Inflammatory macrophage treated with lipopolysaccharide for 4 hours (primary cell): ENCODE measurements around the gene MFAP3.
"Not testable (repeated sequence)": the region's sequence is repeated elsewhere in the genome, so short reads cannot be mapped to it uniquely, and the experiment has no call there.

Experiments
- DNase-seq: peaks from one replicate; pipeline ENCODE4 v3.0.0-alpha.2; 2020

The MFAP3 gene

GRCh38 chr5:154055201-154055600 lies 16.4 kb downstream of the MFAP3 start:
- DNase-seq: no peak

GRCh38 chr5:154058055-154059038 lies 19.6 kb downstream of the MFAP3 start:
- peak; percentile 41 for DNase-seq

GRCh38 chr5:154059039-154059430 lies 20.3 kb downstream of the MFAP3 start:
- no peak for DNase-seq

- no peak for DNase-seq
Observed at GRCh38 chr5:154059583-154059982, 20.8 kb downstream of the MFAP3 start.

GRCh38 chr5:154060606-154061005 lies 21.8 kb downstream of the MFAP3 start:
- DNase-seq: no peak

GRCh38 chr5:154063372-154063771 lies 24.6 kb downstream of the MFAP3 start:
- DNase-seq: no peak

- DNase-seq: no peak
Observed at GRCh38 chr5:154065971-154066370, 27.2 kb downstream of the MFAP3 start.

GRCh38 chr5:154069854-154070253 lies 31.1 kb downstream of the MFAP3 start:
- not testable (repeated sequence) for DNase-seq

GRCh38 chr5:154071799-154072413 lies 33.1 kb downstream of the MFAP3 start:
- DNase-seq: no peak

- DNase-seq: peak; percentile 75
Observed at GRCh38 chr5:154072414-154073171, 33.8 kb downstream of the MFAP3 start.

- DNase-seq: no peak
Observed at GRCh38 chr5:154076240-154076922, 37.6 kb downstream of the MFAP3 start.

- DNase-seq: peak; percentile 18
Observed at GRCh38 chr5:154077696-154078095, 38.9 kb downstream of the MFAP3 start.

GRCh38 chr5:154078272-154078671 lies 39.5 kb downstream of the MFAP3 start:
- peak; percentile 3 for DNase-seq

- DNase-seq: no peak
Observed at GRCh38 chr5:154081246-154081645, 42.5 kb downstream of the MFAP3 start.

GRCh38 chr5:154084062-154084639 lies 45.4 kb downstream of the MFAP3 start:
- DNase-seq: no peak

GRCh38 chr5:154086146-154086545 lies 47.4 kb downstream of the MFAP3 start:
- DNase-seq: no peak

GRCh38 chr5:154086641-154087040 lies 47.9 kb downstream of the MFAP3 start:
- DNase-seq: no peak

- no peak for DNase-seq
Observed at GRCh38 chr5:154087260-154087659, 48.5 kb downstream of the MFAP3 start.

- DNase-seq: no peak
Observed at GRCh38 chr5:154088801-154089200, 50.0 kb downstream of the MFAP3 start.

- DNase-seq: no peak
Observed at GRCh38 chr5:154090656-154091055, 51.9 kb downstream of the MFAP3 start.

- DNase-seq: no peak
Observed at GRCh38 chr5:154092356-154093141, 53.8 kb downstream of the MFAP3 start.

- no peak for DNase-seq
Observed at GRCh38 chr5:154093142-154093532, 54.4 kb downstream of the MFAP3 start.
